CD4-positive, alpha-beta T cell treated with Interleukin-1 beta for 1 hour (primary cell): Measurements from ENCODE around the gene SLC4A3.
A peak's percentile ranks its signal among the peaks of the same experiment; 100 is the strongest.

Experiments used
- DNase-seq, 2 donors: peaks; one replicate each; pipeline ENCODE4 v3.0.0-alpha.2; 2020 to 2022

The SLC4A3 gene, protein sequence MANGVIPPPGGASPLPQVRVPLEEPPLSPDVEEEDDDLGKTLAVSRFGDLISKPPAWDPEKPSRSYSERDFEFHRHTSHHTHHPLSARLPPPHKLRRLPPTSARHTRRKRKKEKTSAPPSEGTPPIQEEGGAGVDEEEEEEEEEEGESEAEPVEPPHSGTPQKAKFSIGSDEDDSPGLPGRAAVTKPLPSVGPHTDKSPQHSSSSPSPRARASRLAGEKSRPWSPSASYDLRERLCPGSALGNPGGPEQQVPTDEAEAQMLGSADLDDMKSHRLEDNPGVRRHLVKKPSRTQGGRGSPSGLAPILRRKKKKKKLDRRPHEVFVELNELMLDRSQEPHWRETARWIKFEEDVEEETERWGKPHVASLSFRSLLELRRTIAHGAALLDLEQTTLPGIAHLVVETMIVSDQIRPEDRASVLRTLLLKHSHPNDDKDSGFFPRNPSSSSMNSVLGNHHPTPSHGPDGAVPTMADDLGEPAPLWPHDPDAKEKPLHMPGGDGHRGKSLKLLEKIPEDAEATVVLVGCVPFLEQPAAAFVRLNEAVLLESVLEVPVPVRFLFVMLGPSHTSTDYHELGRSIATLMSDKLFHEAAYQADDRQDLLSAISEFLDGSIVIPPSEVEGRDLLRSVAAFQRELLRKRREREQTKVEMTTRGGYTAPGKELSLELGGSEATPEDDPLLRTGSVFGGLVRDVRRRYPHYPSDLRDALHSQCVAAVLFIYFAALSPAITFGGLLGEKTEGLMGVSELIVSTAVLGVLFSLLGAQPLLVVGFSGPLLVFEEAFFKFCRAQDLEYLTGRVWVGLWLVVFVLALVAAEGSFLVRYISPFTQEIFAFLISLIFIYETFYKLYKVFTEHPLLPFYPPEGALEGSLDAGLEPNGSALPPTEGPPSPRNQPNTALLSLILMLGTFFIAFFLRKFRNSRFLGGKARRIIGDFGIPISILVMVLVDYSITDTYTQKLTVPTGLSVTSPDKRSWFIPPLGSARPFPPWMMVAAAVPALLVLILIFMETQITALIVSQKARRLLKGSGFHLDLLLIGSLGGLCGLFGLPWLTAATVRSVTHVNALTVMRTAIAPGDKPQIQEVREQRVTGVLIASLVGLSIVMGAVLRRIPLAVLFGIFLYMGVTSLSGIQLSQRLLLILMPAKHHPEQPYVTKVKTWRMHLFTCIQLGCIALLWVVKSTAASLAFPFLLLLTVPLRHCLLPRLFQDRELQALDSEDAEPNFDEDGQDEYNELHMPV

DNA sequence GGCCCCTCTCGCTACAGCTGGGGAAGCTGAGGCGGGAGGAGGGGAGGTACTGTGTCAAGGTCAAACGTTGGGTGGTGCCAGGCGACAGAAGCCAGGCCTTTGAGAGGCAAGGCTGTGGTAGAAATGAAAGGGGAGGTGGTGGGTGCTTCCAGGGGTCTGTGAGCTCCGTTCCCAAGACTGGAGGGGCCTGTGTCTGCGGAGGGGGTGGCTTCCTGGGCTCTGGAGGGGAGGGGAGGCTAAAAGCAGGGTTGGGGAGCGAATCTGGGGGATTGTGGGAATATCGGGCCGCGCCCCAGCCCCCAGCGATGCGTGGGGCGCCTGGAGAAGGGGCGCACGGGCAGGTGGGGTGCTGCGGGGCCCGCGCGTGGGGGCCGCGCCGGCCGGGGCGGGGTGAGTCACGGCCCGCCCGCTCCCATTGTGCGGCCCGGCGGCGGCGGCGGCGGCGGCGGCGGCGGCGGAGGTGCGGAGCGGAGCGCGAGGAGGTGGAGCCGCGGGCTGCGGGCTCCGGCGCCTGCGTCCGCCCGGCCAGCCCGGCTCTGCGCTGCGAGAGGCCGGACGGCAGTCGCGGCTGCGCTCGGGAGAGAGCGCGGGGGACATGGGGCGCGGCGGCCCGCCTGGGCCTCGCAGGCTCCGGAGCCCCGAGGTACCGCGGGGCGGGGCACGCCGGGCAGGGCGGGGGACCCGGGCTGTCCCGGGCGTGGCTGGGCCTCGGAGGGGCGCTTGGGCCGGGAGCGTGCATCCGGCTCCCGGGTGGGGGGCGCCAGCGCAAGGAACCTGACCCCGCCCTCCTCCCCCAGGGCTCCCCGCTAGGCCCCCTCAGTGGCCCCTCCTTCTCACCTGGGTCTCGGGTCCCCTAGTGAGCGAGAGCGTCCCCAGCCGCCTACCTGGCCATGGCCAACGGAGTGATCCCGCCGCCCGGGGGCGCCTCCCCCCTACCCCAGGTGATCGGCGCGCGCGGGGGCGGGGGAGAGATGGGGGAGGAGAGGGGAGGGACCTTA is at the start of gene SLC4A3:
Gene SLC4A3 (plus strand): TSS at position 528 of the 998 bp plus-strand sequence. CDS start 363 bp downstream, at position 891.
- no peak for DNase-seq

DNA sequence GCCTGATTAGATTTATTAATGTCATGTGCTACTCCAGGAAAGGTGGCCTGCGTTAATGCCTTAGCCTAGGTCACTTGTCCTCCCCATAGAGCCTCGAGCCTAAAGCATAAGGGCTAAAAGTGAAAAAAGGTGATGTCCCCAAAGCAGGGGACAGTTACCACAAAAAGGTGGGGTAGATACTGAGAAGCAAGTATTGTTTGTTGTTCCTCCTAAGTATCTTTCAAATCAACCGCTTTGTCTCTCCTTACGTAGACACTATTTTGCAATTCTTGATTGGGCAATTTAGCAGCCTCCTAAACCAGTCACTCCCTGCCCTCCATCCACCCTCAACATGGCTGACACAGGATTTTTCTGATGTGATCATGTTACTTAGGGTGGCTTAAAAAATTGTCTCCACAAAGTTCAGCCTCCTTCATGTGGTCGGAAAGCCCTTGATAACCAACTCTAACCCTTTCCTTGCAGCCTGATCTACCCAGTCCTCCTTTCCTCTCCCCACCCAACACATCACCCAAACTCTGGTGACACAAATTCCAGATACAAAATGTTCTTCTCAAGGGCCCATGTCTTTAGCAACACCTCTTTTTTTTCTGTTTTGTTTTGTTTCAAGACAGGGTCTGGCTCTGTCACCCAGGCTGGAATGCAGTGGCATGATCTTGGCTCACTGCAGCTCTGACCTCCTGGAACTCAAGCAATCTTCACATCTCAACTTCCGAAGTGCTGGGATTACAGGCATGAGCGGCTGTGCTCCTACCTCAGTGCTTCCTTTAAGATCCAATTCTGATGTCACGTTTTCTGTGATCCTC is 48.4 kb upstream of the SLC4A3 start:
- DNase-seq = no peak

GRCh38 chr2:219581346-219581745 is 46.1 kb upstream of the SLC4A3 start:
- DNase-seq = no peak

- no peak for DNase-seq
Measured at GRCh38 chr2:219591091-219591490, 36.3 kb upstream of the SLC4A3 start.

DNA sequence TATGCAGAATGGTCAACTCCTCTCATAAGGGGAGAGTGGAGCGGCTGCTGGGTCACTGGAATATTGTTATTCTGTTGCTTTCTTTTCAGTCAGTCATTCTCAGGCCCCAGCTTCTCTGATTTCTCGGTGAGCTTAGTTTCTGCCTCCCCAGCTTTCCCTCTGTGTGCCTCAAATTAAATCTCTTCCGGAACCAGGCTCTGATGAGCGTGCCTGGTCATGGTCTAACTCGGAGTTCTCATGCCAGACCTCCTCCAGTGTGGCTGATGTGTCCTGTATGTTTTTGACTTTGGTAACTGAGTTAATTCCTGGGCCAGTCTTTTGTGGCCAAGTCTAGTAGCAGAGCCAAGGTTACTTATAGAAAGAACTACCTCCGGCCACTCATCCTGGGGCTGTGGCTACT is 34.7 kb upstream of the SLC4A3 start:
- no peak for DNase-seq

GRCh38 chr2:219593154-219593553 is 34.3 kb upstream of the SLC4A3 start:
- no peak for DNase-seq

- DNase-seq = no peak
Measured at GRCh38 chr2:219595256-219595655, 32.2 kb upstream of the SLC4A3 start.

DNA sequence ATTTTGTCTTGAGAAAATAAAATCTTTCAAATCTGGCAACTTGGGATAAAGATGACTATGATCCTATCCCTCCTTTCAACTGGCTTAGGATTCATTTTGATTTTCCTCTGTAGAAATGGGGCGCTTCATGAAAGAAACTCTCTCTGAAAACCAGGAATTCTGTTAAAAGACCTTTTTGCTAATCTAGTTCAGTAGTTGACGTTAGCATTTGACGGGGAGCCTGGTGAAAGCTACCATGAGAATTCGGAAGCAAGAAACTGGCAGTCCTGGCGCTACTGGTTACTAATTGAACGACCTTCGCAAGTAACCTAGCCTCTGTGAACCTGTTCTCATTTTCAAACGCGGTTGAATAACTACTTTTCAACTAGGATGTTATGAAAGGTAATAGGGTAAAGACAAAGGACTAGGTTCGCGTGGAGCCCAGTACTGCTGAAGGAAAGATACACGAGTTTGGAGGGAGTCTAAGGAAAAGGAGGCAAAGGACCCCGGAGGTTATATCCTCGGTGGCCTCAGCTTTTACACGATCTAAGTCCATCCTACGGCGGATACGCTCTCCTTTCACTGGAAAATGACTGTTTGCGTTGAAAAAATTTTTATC is 30.4 kb upstream of the SLC4A3 start:
- DNase-seq = no peak

DNA sequence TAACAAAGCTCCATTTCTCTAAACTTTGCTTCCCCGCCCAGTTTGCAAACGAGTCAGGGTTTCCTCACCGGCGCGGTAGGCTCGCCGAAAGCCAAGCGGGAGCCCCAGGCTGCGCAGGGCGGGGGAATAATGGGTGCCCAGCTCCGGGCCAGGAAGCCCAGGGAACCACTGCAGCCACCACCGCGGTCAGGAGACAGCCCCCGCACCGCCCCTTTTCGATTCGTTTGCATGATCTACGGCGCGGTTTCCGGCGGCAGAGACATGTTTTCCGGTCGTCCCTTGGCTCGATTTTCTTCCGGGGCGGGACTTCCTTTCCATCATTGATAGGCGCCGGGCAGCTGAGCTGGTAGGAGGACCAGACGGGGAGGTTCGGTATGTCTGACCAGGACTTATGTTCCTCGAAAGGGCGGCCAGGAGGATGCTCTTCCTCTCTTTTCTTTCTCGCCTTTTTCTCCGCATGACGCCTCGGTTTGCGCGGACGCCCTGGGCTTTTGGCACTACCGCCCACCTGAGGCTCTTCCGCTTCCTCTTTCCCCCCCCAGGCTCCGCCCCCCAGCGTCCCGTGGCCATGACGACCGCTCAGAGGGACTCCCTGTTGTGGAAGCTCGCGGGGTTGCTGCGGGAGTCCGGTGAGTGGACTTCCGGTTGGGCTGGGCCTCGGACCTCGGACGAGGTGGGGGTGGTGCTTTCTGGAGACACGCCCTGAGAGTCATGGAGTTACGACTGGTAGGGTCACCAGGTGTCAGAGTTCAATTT is 29.7 kb upstream of the SLC4A3 start, which contains the start of gene STK11IP:
Gene STK11IP (plus strand): TSS at position 306 of the 756 bp plus-strand sequence. CDS start 263 bp downstream, at position 569.
- DNase-seq = peak; percentile 87 to 89

DNA sequence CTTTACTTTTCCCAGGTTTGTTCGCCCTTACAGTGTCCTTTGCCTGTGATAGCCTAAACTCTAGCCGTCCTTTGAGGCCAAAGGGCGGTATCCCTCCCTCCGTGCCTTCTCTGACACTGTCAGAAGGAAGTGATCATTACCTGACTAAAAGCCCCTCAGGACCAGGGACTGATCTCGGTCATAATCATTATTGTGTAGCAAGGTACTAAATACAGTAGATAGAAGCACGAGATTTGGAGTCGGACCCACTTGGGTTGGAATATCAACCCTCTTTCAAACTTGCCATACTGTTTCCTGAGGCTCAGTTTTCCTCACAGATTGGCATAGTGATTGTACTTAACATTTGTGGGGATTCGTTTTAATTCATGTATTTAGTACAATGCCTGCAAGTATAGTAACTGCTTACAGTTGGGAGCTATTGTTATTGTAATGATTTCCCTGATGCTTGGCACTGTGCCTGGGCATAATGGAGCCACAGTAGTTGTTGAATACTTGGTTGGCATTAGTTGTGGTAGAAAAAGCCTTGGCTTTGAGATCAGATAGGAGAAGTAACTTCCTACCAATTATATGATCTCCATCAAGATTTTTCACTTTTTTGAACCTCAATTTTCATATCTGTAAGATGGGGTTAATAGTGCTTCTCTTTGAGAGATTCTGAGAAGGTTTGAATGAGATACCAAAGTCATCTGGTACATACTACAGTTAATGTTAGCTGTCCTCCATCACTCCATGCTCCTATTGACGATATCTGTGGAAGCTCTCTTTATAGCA is 28.9 kb upstream of the SLC4A3 start:
- DNase-seq = no peak

GRCh38 chr2:219603771-219604170 is 23.7 kb upstream of the SLC4A3 start:
- no peak for DNase-seq

- DNase-seq = no peak
Measured at GRCh38 chr2:219605607-219605954, 21.8 kb upstream of the SLC4A3 start.

- no peak for DNase-seq
Measured at GRCh38 chr2:219607931-219608330, 19.5 kb upstream of the SLC4A3 start.

- no peak for DNase-seq
Measured at GRCh38 chr2:219608399-219608964, 18.9 kb upstream of the SLC4A3 start.

DNA sequence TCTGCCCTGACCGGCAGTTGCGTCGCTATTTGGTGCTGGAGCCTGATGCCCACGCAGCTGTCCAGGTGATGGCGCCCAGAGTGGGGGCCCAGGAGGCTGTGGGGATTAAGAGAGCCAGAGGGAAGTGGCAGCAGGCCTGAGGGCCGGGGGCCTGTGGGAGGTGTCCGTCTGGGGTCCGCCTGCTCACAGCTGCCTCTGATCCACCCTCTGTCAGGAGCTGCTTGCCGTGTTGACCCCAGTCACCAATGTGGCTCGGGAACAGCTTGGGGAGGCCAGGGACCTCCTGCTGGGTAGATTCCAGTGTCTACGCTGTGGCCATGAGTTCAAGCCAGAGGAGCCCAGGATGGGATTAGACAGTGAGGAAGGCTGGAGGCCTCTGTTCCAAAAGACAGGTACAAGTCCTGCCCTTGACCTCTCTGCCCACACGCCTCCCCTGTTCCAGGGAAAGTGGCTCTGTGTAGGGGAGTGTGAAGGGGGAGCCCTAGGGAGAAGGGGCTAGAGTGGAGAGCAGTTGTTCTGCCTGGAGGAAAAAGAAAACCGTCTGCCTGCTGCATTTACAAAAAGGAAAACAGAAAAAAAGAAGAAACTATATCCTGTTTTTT is 18.2 kb upstream of the SLC4A3 start:
- DNase-seq = no peak

- DNase-seq = no peak
Measured at GRCh38 chr2:219611306-219611705, 16.1 kb upstream of the SLC4A3 start.

- DNase-seq = no peak
Measured at GRCh38 chr2:219611866-219612576, 15.4 kb upstream of the SLC4A3 start.
